CD1c-positive myeloid dendritic cell (primary cell): ENCODE measurements around the gene MCRIP2.

Experiments
- DNase-seq: peaks from one replicate; pipeline ENCODE4 v3.0.0-alpha.2; 2016; ENCODE audit errors: extremely low spot score

Gene MCRIP2

DNA sequence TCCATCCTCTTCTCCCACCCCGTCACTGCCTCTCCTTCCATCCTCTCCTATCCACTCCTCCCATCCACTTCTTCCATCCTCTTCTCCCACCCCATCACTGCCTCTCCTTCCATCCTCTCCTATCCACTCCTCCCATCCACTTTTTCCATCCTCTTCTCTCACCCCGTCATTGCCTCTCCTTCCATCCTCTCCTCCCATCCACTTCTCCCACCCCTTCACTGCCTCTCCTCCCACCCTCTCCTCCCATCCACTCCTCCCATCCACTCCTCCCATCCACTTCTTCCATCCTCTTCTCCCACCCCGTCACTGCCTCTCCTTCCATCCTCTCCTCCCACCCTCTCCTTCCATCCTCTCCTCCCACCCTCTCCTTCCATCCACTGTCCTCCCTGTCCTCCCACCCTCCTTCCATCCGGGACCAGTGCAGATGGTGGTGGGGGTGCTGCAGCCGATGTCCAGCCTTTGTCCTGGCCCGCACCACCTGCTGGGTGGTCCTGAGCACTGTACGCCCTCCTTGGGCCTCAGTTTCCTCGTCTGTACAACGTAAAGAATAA, 9.7 kb upstream of the MCRIP2 start:
- DNase-seq = no peak

GRCh38 chr16:632486-633335, 8.9 kb upstream of the MCRIP2 start:
- no peak for DNase-seq

DNA sequence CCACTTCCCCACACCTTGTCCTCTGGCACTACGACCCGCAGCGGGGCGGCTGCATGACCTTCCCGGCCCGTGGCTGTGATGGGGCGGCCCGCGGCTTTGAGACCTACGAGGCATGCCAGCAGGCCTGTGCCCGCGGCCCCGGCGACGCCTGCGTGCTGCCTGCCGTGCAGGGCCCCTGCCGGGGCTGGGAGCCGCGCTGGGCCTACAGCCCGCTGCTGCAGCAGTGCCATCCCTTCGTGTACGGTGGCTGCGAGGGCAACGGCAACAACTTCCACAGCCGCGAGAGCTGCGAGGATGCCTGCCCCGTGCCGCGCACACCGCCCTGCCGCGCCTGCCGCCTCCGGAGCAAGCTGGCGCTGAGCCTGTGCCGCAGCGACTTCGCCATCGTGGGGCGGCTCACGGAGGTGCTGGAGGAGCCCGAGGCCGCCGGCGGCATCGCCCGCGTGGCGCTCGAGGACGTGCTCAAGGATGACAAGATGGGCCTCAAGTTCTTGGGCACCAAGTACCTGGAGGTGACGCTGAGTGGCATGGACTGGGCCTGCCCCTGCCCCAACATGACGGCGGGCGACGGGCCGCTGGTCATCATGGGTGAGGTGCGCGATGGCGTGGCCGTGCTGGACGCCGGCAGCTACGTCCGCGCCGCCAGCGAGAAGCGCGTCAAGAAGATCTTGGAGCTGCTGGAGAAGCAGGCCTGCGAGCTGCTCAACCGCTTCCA, 8.1 kb upstream of the MCRIP2 start:
- DNase-seq = no peak

DNA sequence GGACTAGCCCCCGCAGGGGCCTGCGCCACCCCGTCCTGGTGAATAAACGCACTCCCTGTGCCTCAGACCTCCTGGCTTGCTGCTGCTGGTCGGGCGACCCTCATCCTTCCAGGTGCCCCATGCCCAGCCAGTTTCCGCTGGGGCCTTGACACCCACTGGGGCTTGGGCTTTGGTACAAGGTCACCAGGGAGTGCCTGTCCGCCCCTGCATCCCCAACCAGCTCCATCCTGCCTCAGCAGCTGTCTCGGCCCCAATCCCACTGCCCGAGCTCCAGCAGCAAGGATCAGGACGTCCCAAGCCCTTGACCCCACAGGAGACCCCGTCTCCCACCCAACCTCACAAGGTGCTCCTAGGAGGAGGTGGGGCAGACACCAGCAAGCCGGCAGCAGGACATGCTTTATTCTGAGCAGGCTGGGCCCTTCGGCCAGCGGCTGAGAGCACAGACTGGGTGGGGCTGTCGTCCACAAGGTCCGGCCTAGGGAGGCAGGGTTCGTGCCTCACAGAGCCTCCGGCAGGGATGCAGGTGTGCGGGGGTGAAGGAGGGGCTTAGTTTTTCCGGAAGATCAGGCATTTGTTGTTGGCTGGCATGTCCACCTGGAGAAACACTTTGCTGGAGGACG, 7.5 kb upstream of the MCRIP2 start:
- no peak for DNase-seq

- no peak for DNase-seq
Observed at GRCh38 chr16:634996-635395, 6.6 kb upstream of the MCRIP2 start.

DNA sequence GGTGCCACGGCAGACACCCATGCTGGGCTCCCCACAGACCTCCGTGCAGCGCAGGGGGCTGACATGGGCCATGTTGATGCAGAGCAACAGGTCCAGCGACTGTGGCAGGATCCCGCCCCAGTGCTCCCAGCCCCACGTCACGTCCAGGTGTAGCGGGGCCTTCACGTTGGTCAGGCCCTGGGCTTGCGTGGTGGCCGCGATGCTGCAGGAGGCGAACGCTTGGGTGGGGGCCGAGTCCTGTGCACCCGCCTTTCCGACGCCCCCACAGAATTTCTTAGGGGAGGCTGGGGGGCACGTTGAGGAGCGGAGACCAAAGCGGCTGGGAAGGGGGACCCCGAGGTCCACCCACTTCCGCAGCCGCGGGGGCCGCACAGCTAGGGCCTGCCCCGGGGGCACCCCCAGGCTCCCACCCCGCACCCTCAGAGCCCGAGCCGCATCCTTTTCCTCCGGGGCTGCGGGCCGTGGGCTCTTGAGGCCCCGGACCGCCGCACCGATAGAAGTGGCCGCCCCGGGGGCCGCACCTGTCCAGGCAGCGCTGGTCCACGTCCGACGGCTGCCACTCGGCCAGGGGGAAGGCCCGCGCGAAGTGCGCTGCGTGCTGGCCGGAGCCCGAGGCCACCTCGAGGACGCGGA, 5.9 kb upstream of the MCRIP2 start:
- DNase-seq = no peak

DNA sequence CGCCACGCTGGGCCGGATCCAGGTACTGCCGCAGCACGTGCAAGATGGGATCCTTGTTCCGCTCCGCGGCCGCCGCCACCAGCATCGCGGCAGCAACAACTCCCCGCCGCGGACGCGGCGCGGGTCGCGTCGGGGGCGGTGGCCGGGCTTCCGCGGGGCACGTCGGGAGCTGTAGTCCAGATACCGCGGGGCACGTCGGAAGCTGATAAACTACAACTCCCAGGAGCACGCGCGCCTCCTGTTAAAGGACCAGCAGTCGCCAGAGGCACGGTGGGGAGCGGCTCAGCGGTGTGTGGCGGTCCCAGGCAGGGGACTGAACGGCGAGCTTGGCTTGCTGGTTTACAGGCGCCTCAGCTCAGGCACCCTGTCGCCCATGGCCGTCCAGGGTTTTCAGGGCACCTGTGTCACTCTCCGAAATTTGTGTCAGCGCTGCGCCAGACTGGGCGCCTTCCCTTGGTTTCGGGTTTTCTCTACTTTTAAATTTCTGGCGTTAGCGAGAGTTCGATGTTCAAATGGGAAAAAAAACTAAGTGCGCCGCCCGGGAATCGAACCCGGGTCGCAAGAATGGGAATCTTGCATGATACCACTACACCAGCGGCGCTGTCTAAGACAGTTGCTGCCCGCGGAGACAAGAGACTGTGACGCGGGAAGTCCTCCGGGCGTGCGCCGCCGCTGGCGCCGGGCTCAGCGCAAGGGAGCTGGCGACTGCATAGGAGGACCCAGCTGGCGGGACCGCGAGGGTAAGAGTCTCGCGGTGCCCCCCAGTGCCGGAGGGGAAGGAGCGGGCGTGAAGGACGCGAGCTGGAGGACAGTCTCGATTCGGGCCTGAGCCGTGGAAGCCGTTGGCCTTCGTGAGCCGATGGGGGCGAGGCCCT, 5.2 kb upstream of the MCRIP2 start, which contains the start of gene METTL26:
METTL26 (minus strand) TSS at position 100 of the 875 bp plus-strand sequence; CDS start at position 85, 15 bp downstream.
- peak; percentile 97 for DNase-seq

- peak; percentile 92 for DNase-seq
Observed at GRCh38 chr16:637081-638018, 4.3 kb upstream of the MCRIP2 start.

DNA sequence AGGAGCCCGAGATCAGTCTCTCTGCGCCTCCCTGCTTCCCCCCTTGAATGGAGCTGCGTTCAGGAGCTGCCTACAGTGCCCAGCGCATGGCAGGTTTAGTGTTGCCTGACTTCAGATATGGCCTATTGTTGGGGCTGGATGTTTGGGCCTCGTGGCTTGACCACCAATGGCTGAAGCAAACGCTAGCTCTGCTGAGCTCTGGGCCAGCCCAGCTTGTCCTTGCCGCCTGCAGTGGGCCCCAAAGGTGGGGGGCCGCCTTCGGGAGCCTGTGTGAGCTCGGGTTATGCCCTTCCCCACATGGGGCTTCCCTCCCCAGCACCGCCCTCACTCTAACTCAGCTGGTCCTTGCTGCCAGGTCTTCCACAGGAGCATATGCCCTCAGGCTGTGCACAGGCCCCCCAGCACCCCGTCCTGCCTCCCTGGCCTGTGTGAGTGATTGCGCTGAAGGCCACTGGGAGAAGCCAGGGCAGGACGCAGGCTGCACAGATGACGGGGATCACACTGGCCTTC, 3.5 kb upstream of the MCRIP2 start:
- no peak for DNase-seq

- DNase-seq = no peak
Observed at GRCh38 chr16:638836-639235, 2.8 kb upstream of the MCRIP2 start.

DNA sequence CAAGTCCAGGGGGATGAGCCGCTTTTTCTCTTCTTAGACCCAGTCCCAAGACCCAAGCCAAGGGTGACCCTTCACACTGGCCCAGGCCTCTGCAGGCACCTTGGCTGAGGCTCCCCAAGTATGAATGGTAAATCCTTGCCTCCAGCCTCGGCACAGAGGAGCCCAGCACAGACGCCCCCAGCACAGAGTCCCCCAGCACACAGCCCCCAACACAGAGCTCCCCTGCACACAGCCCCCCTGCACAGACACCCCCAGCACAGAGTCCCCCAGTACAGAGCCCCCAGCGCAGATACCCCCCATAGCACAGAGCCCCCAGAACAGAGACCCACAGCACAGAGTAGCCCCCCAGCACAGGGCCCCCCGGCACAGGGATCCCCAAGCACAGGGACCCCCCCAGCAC, 1.0 kb upstream of the MCRIP2 start:
- no peak for DNase-seq

- peak; percentile 83 for DNase-seq
Observed at GRCh38 chr16:642189-643049, 791 bp downstream of the MCRIP2 start.

GRCh38 chr16:643050-643368, 1.4 kb downstream of the MCRIP2 start:
- no peak for DNase-seq

GRCh38 chr16:644556-644955, 2.9 kb downstream of the MCRIP2 start:
- no peak for DNase-seq

DNA sequence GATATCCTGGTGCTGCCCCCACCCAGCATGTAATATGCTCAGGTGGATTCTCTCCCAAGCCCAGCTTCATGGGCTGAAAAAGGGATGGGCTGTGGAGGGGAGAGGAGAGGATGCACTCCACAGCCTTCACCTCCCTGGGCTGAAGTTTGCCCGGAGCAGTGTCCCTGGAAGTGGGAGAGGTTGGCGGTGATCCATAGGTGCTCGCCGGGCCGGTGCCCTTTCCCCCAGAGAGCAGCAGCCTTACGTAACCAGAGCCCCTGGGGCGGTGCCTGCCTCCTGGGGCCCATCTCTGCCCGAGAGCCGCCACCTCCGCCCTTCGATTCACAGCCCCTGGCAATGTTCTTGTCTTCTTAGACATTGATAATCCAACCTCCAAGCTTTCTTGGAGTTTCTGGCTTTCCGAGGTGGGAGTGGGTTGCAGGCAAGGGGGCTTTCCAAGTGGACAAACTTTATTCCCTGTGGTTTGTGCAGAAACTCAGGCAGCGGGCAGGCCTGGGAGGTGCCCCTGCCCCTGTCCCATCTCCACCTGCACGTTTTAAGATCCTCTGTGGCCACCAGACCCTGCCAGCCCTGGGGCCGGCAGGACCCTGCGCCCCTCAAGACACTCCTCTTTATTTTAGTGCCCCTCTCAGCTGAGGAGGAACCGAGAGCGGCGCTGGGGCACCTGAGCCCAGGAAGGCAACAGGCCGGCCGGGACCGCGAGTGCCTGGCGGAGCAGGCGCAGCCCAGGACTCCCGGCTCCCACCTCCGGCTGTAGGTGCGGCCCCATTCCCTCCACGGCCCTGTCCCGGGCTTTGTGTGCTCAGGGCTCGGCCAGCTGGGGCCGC, 4.4 kb downstream of the MCRIP2 start:
- DNase-seq = no peak

DNA sequence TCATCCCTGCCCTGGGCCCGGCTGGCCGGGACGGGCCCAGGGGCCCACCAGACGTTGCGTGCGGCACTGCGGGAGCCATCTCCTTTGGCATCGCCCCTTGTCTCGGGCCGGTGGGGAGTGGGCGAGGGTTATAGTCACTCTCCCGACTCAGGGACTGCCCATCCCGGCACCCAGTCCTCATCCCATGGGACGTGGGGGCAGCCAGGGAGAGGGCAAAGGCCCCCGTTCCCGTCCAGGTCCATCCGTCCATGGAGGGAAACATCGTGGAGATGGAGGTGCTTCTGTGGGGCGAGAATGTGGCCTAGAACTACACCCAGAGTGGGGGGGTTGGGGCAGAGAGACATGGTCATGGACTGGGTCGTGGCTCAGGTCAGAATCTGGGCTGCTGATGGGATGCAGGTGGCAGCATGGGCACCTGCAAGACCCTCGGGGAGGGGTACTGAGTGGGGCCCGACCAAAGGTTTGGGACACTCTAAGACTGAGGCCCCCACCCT, 5.1 kb downstream of the MCRIP2 start:
- DNase-seq = no peak

DNA sequence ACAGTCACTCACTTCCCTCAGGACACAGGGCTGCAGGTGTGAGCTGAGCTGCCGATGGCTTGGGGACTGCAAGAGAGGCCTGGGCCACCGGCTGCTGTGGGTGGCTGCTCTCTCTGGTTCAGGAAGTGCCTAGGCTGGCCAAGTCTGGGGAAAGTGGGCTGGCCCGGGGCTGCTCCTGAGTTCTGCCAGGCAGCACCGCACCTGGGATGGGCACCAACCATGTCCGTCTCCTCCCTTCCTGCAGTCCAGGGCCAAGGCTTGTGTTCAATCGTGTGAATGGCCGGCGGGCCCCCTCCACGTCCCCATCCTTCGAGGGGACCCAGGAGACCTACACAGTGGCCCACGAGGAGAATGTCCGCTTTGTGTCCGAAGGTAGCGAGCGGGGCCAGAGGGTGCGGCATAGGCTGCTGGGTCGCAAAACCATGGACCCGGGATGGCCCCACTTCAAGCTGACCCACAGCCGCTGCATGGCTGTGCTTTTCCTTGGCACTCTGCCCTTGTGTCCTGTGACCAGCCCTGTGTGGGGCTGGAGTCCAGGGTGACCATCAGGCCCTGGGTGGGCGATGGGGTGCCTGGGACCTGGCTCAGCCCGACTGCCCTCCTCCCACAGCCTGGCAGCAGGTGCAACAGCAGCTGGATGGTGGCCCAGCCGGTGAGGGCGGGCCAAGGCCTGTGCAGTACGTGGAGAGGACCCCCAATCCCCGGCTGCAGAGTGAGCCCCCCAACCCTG, 5.7 kb downstream of the MCRIP2 start:
- no peak for DNase-seq
